Measurements from ENCODE around the gene PXN.

DNA sequence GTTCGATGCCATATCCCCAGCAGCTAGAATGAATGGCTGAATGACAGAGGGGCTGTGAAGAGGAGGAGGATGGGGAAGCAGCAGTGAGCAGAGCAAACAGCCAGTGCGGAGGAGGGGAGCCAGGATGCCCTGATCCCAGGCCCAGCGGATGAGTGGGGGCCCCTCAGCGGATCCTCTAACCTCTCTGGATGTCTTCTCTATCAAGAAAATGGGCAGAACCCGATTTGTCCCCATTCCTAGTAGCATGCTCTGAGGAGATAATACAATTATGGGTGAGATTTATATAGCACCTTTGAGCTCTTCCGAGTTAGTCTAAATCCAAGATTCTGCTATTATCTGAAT is 34.6 kb downstream of the PXN start:
- TF ChIP-seq ZNF10 (tag by site-specific recombination; IDR thresholded peaks at IDR 0.05), result no peak
- TF ChIP-seq ZNF221 (tag by site-specific recombination; IDR thresholded peaks at IDR 0.05; ENCODE audit: borderline replicate concordance), result no peak
- TF ChIP-seq YY1 (tag by site-specific recombination; IDR thresholded peaks at IDR 0.05), result no peak
- TF ChIP-seq, protein P1, sequence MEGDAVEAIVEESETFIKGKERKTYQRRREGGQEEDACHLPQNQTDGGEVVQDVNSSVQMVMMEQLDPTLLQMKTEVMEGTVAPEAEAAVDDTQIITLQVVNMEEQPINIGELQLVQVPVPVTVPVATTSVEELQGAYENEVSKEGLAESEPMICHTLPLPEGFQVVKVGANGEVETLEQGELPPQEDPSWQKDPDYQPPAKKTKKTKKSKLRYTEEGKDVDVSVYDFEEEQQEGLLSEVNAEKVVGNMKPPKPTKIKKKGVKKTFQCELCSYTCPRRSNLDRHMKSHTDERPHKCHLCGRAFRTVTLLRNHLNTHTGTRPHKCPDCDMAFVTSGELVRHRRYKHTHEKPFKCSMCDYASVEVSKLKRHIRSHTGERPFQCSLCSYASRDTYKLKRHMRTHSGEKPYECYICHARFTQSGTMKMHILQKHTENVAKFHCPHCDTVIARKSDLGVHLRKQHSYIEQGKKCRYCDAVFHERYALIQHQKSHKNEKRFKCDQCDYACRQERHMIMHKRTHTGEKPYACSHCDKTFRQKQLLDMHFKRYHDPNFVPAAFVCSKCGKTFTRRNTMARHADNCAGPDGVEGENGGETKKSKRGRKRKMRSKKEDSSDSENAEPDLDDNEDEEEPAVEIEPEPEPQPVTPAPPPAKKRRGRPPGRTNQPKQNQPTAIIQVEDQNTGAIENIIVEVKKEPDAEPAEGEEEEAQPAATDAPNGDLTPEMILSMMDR (tag by site-specific recombination; IDR thresholded peaks at IDR 0.05), result no peak
- no peak for TF ChIP-seq ZNF530 (tag by site-specific recombination; IDR thresholded peaks at IDR 0.05; ENCODE audit: low read depth)
- TF ChIP-seq ZNF350 (tag by site-specific recombination; IDR thresholded peaks at IDR 0.05), result no peak
- TF ChIP-seq, protein P2, sequence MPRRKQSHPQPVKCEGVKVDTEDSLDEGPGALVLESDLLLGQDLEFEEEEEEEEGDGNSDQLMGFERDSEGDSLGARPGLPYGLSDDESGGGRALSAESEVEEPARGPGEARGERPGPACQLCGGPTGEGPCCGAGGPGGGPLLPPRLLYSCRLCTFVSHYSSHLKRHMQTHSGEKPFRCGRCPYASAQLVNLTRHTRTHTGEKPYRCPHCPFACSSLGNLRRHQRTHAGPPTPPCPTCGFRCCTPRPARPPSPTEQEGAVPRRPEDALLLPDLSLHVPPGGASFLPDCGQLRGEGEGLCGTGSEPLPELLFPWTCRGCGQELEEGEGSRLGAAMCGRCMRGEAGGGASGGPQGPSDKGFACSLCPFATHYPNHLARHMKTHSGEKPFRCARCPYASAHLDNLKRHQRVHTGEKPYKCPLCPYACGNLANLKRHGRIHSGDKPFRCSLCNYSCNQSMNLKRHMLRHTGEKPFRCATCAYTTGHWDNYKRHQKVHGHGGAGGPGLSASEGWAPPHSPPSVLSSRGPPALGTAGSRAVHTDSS (tag by site-specific recombination; IDR thresholded peaks at IDR 0.05), result no peak; the same call in 1 of the 2 replicates
- no peak for TF ChIP-seq AEBP2 (tag by site-specific recombination; IDR thresholded peaks at IDR 0.05; ENCODE audit: borderline replicate concordance)
- TF ChIP-seq, protein P3, sequence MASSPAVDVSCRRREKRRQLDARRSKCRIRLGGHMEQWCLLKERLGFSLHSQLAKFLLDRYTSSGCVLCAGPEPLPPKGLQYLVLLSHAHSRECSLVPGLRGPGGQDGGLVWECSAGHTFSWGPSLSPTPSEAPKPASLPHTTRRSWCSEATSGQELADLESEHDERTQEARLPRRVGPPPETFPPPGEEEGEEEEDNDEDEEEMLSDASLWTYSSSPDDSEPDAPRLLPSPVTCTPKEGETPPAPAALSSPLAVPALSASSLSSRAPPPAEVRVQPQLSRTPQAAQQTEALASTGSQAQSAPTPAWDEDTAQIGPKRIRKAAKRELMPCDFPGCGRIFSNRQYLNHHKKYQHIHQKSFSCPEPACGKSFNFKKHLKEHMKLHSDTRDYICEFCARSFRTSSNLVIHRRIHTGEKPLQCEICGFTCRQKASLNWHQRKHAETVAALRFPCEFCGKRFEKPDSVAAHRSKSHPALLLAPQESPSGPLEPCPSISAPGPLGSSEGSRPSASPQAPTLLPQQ (tag by site-specific recombination; IDR thresholded peaks at IDR 0.05), result no peak
- no peak for TF ChIP-seq HOXC10 (CRISPR knock-in tag; IDR thresholded peaks at IDR 0.05)
- no peak for TF ChIP-seq PBX3 (CRISPR knock-in tag; IDR thresholded peaks at IDR 0.05)
- TF ChIP-seq ZNF777 (tag by site-specific recombination; IDR thresholded peaks at IDR 0.05; ENCODE audit: borderline replicate concordance), result no peak
- no peak for TF ChIP-seq ZNF76 (tag by site-specific recombination; IDR thresholded peaks at IDR 0.05; ENCODE audit: borderline replicate concordance, low read depth)
- TF ChIP-seq ZNF16 (tag by site-specific recombination; IDR thresholded peaks at IDR 0.05; ENCODE audit: low read depth), result no peak

All from HEK293 (cell line).